ENCODE results near the gene HSD17B3.
A peak's percentile ranks its signal among the peaks of the same experiment; 100 is the strongest.
"Not testable (repeated sequence)": the region's sequence is repeated elsewhere in the genome, so short reads cannot be mapped to it uniquely, and the experiment has no call there.

HSD17B3 gene

DNA sequence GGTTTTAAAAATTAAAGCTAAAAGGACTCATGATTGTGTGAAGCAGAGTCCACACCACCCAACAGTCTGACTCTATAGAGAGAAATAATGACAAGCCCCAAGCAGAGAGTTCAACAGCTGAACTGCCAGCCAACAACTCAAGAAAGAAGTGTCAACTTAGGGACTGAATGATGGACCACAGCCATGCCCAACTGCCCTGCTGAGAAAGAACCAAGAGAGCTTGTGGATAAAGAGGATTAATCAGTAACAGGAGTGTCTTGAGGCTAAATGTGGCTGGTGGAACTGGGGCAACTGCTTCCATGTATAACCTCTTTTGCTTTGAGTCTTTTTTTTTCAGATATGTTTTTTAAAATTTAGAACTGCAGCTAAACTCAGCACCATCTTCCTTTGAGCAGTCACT is 109.3 kb downstream of the HSD17B3 start:
- no peak for DNase-seq

GRCh38 chr9:96189995-96190394 is 112.0 kb downstream of the HSD17B3 start:
- DNase-seq: no peak

DNA sequence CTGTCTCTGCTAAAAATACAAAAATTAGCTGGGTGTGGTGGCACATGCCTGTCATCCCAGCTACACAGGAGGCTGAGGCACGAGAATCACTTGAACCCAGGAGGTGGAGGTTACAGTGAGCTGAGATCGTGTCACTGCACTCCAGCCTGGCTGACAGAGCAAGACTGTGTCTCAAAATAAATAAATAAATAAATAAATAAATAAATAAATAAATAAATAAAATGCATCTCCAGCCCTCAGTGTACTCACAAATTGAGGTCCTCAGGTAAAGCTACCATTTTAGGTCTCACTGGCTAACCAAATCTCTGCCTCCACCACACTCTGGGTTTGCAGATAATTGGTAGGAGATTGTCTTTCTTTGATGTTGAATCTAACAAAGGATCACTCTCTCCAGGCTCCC is 112.4 kb downstream of the HSD17B3 start:
- DNase-seq: not testable (repeated sequence)

DNA sequence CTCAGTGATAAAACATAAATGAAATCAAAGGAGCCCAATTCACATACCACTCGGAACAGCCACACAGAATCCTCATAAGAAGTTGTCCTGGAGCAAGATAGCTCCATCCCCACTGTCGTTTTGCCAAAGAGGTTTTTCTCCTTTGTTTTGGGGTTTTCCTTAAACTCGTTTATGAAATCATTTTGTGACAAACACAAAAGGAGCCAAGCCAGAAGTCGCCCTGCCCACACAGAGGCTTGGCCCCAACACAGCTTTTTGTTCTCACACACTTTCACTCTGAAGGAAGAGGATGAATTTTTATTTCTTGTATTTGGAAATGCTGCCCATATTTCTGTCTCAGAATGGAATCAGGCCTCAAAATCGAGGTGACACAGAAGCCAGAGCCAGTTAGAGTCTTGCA is 113.4 kb downstream of the HSD17B3 start:
- no peak for DNase-seq

GRCh38 chr9:96187151-96187555 is 114.8 kb downstream of the HSD17B3 start:
- DNase-seq: no peak

GRCh38 chr9:96186591-96187011 is 115.4 kb downstream of the HSD17B3 start:
- DNase-seq: peak; percentile 63

- no peak for DNase-seq
Observed at GRCh38 chr9:96185518-96186156, 116.3 kb downstream of the HSD17B3 start.
